Esophagus (tissue), 2 donors: ENCODE results near the gene DPH1. TPM values are rescaled to one million over a fixed set of nuclear protein-coding genes. Genes with fewer than 3 reads are reported as not detected.

Experiments
- H3K27ac ChIP-seq, 2 donors: one replicate each; pipeline ENCODE4 v1.5.1; 2013; ENCODE audit warnings: low read depth in 2 of 2, mild to moderate bottlenecking in 2 of 2, inconsistent platforms in 1 of 2, low read length in 1 of 2, moderate library complexity in 1 of 2
- H3K27me3 ChIP-seq, 2 donors: one replicate each; pipeline ENCODE4 v1.6.1; 2013; ENCODE audit warnings: low read length in 2 of 2, control low read depth in 1 of 2, mild to moderate bottlenecking in 1 of 2; ENCODE audit not compliant: insufficient read depth in 2 of 2, control insufficient read depth in 1 of 2
- H3K36me3 ChIP-seq, 2 donors: one replicate each; pipeline ENCODE4 v1.6.1; 2013; ENCODE audit warnings: low read length in 1 of 2; ENCODE audit not compliant: control insufficient read depth in 2 of 2, insufficient read depth in 2 of 2
- H3K4me1 ChIP-seq, 2 donors: one replicate each; pipeline ENCODE4 v1.6.1; 2013; ENCODE audit warnings: low read length in 1 of 2; ENCODE audit not compliant: control insufficient read depth in 2 of 2, insufficient read depth in 2 of 2
- H3K4me3 ChIP-seq, 2 donors: one replicate each; pipeline ENCODE4 v1.5.1; 2013; ENCODE audit warnings: low read length in 2 of 2, mild to moderate bottlenecking in 2 of 2, low read depth in 1 of 2, moderate library complexity in 1 of 2
- H3K9me3 ChIP-seq, 2 donors: one replicate each; pipeline ENCODE4 v1.6.1; 2013; ENCODE audit warnings: mild to moderate bottlenecking in 2 of 2, low read depth in 1 of 2, low read length in 1 of 2, moderate library complexity in 1 of 2; ENCODE audit not compliant: control insufficient read depth in 2 of 2, insufficient read depth in 1 of 2
- WGBS, 2 donors: extraction: QIAGEN DNeasy Blood & Tissue Kit; methylation state at CpG; one replicate each; pipeline ENCODE4 v1.1.7; 2013; 5-methylcytosine and 5-hydroxymethylcytosine counted together
- polyA plus RNA-seq, 2 donors: library from polyadenylated mRNA; stranded (reverse); fragments of 200-250 nt; gene quantifications; one replicate each; pipeline ENCODE4 v1.2.3, GENCODE V29; 2013
- donor health status: healthy with polysubstance abuse.
- donor health status: Bipolar disorder and iron deficiency.

The DPH1 gene
- polyA plus RNA-seq, 2 donors: 18.8 to 21.0 TPM

DNA sequence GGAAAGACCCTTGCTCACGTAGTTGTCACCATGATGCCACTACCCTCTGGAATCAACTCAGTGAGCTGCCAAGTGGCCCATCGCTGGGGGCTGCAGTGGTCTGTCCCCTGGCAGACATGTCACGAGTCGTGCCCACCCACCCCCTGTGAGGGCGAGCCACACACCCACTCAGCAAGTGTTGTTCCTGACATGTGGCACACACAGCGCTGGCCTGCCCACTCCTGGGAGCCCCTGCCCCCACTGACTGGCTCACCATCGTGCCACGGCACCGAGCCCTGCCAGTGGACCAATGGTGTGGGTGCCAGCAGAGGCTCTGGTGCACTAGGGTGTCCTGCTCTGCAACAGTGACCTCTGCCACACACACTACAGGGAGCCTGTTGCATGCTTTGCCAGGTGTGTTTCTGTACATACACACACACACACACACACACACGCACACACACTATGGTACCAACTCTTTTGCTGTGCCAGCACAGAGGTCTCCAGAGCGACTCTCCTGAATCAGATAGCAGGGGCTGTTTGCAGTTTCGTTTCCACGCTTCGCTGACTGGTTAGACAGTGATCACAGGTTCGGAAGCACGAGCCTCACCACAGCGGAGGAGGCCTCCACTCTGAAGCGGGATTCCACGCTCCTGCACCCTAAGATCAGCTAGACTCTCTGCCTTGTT, 12.5 kb upstream of the DPH1 start:
- no peaks in the 10 kb centered on the region for H3K27me3 ChIP-seq
- peaks cover 0 to 2% of the 10 kb centered on the region in 2 donors for H3K9me3 ChIP-seq
- H3K27ac ChIP-seq: no peak overlapping the region
- H3K4me1 ChIP-seq: peaks cover 6 to 12% of the 10 kb centered on the region in 2 donors
- H3K4me3 ChIP-seq: no peak overlapping the region
- H3K36me3 ChIP-seq: no peaks in the 10 kb centered on the region
- 82 to 88% methylated on average over 19 of the region's 19 CpGs for WGBS, 2 donors

DNA sequence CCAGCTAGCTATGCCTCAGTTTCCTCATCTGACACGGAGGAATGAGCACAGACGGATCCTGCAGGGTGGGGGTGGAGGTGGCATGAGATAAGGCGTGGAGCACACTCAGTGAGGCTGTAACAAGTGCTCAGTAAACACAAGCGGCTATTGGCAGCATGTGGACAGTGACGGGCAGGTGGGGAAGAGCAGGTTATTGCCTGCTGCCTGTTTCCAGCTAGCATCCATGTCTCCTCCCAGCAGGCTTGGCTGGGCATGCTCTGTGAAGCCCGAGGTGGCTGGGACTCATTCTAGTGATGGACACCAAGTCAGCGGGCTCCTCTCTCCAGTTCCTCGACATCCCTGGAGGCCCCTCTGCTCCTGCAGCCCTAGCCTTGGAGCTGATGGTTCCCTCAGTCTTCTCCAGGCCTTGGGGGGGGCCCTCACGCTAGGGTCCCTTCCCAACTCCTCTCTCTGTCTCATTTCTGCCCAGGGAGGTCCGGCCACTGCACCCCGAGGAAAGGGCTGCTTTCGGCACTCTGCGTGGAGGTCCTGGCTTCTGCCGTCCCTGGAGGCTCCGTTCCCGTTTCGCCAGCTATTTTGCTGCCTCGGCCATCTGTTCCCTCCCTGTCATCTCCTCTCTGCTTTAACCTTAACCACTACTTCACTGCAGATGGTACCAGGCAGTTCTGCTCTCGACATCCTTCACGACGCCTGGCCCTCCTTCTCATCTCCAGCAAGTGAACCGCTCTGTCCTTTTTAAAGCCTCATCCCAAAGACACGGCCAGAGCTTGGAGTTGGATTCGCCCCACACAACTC, 11.0 kb upstream of the DPH1 start:
- H3K27me3 ChIP-seq: no peaks in the 10 kb centered on the region
- no peak overlapping the region for H3K4me3 ChIP-seq
- H3K36me3 ChIP-seq: no peaks in the 10 kb centered on the region
- 71 to 72% methylated on average over 24 of the region's 24 CpGs for WGBS, 2 donors
- H3K4me1 ChIP-seq: peaks cover 6 to 12% of the 10 kb centered on the region in 2 donors
- H3K27ac ChIP-seq: no peak overlapping the region
- peaks cover 0 to 2% of the 10 kb centered on the region in 2 donors for H3K9me3 ChIP-seq

DNA sequence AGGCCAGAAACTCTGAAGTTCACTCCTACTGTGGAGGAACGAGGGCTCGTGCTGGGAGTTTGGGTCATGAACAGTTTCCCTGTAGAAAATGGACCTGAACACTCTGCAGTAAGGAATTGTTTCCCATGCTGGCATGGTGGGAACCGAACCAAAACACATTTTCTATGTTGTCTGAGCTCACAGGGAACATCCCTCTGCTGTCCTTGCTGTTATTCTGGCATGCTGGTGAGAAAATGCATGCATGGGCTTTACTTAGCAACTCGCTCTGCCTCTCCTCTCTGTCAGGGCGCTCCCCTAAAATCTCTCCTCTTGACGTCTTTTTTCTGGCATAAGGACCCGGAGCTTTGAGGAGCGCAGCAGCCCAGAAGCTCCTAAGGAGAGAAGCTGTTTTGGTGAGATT, 10.2 kb upstream of the DPH1 start:
- H3K27me3 ChIP-seq: no peaks in the 10 kb centered on the region
- H3K4me3 ChIP-seq: no peak overlapping the region
- H3K36me3 ChIP-seq: no peaks in the 10 kb centered on the region
- H3K27ac ChIP-seq: no peak overlapping the region
- WGBS, 2 donors: 74 to 83% methylated on average over 8 of the region's 8 CpGs
- peaks cover 0 to 2% of the 10 kb centered on the region in 2 donors for H3K9me3 ChIP-seq
- peaks cover 3 to 12% of the 10 kb centered on the region in 2 donors for H3K4me1 ChIP-seq

DNA sequence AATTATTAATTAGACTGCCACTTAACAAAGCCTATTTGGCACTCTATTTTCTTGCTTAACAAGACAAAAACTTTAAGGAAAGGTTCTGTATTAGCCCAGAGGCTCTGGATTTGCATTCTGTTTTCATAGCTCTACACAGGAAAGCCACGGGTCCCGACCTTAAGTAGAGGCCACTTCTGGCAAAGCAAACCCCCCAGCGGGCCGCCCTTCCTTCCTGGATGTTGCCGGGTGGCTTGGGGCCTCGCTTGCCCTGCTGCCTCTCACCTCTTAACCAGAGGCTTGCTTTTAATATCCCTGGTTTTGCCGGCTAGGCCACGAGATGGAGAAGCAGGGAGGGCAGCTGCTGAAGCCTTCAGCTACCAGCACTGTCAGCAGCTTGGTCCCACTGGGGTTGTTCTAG, 9.2 kb upstream of the DPH1 start:
- Histone ChIP-seq H3K4me3 (no peak overlapping the region), H3K4me1 (peaks cover 4 to 14% of the 10 kb centered on the region in 2 donors), H3K27me3 (no peaks in the 10 kb centered on the region), H3K9me3 (peaks cover 0 to 2% of the 10 kb centered on the region in 2 donors), H3K36me3 (no peaks in the 10 kb centered on the region), H3K27ac (no peak overlapping the region)
- 47 to 64% methylated on average over 8 of the region's 8 CpGs for WGBS, 2 donors

DNA sequence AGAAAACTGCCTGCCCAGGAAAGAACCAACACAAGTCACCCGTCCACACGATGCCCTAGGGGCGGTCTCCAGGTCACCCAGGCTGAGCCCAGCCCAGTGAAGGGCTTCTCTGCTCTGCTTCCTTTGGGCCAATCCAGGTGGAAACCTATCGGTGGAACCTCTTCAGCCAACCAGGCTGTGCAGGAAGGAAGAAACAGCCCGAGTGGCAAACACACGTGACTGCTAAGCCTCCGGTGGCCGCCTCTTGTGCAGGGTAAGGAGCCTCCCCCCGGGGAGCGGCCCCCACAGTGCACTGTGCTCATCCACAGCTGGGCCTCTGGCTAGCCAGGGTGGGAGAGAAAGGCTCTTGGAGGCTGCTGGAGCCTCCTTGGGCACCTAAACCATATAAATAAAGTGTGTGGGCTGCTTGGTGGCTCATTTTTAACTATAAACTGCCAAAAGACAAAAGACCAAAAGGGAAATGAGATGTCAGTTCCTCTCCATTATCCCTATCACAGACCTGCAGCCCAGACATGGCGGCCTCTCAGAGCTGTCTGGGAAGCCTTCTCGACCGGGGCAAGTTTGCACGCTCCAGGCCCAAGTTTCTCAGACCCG, 7.2 kb upstream of the DPH1 start:
- no peaks in the 10 kb centered on the region for H3K36me3 ChIP-seq
- H3K27ac ChIP-seq: no peak overlapping the region
- H3K4me3 ChIP-seq: no peak overlapping the region
- no peaks in the 10 kb centered on the region for H3K27me3 ChIP-seq
- WGBS, 2 donors: 74 to 80% methylated on average over 15 of the region's 15 CpGs
- H3K4me1 ChIP-seq: peaks cover 7 to 8% of the 10 kb centered on the region in 2 donors
- H3K9me3 ChIP-seq: peaks cover 0 to 2% of the 10 kb centered on the region in 2 donors

DNA sequence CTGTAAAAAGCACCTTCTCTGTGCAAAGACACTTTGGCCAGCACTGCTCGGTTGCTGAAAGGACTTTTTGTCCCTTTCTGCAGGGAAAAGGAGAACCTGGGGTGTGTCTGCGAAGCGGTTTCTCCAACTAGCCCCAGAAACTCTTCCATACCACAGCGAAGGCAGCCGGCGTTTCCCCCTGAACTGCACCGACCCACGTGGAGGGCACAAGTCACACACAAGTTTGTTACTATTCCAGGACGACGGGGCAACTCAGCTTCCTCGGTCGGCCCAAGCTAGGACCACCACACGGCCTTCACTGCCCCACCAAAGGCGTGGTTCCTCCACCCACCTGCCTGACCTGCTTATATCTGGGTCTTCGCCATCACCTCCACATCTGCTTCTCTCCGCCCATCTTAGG, 6.7 kb upstream of the DPH1 start:
- 59 to 62% methylated on average over 16 of the region's 16 CpGs for WGBS, 2 donors
- Histone ChIP-seq H3K4me3 (no peak overlapping the region), H3K27me3 (no peaks in the 10 kb centered on the region), H3K36me3 (no peaks in the 10 kb centered on the region), H3K27ac (no peak overlapping the region), H3K9me3 (peaks cover 0 to 2% of the 10 kb centered on the region in 2 donors), H3K4me1 (peaks cover 7 to 8% of the 10 kb centered on the region in 2 donors)

DNA sequence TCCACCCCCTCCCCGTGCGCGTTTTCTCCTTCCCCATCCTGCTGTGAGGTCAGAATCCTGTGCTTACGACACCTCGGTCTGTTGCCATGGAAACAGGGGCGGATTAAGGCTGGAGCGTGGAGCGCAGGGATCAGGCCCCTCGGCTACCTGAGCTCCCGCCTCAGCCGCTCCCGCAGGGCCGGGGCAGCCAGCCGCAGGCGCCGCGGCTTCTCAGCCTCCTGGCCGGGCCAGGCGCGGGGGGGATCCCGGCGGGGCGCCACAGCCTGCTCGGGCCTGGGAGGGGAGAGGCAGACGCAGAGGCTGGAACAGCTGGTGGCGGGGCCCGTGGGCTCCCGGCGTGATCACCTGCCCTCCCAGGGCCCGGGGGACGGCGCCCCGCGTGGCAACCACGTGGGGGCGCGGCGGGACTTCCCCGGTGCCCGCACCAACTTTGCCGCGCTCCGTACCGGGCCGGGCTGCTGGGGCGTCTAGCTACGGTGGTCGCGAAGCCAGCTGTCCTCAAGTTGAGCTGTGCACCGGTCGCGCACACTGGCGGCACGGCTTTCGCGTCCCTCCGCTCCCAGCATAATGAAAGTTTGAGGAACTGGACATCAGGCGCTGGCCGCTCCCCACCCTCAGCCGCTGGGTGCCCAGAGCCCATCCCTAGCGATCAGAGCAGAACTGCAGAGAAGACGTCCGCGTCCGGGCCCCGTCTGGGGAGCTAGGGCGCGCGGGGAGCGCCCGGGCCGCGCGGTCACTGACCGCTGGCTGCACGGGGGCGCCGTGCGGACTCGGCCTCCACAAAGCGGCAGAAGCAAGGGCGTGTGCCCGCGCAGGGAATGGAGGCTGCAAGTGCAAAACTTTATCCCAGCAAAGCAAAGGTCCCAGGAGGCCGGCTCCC, 6.0 kb upstream of the DPH1 start:
- Histone ChIP-seq H3K9me3 (no peaks in the 10 kb centered on the region), H3K36me3 (no peaks in the 10 kb centered on the region), H3K27me3 (no peaks in the 10 kb centered on the region), H3K4me1 (peaks cover 4 to 5% of the 10 kb centered on the region in 2 donors), H3K4me3 (peak overlapping the region; percentile 52 to 53), H3K27ac (no peak overlapping the region)
- 1% methylated on average over 82 to 85 of the region's 85 CpGs for WGBS, 2 donors

DNA sequence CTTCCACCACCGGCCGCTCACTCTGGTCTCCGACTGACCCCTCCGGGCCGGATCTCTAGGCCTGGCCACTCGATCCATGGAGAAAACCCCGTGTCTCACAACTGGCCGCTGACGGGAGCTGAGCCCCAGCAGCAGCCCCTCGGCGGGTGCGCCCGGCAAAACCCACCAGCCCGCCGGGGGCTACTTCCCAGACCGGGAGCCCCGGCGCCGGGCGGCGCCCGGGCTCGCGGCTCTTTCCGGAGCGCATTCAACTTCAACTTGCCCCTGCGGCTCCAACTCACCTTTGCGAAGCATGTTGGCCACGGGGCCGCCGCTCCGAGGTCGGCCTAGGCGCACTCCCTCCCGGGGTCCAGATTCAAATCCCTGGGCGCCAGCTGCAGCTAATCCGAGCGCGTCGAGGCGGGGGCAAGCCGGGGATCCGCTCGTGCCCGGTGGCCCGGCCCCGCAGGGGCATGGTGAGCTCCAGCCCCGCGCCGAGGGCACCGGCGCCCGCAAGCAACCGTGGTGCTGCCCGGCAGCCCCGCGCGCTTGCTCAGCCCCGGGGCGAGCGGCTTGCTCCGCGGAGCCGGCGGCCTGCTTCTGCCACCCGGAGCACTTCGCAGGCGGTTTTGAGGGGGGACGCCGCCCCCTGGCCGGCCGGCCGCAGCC, 5.3 kb upstream of the DPH1 start:
- Histone ChIP-seq H3K27ac (peak overlapping the region in 1 of 2 donors; percentile 10), H3K36me3 (no peaks in the 10 kb centered on the region), H3K4me3 (peak overlapping the region; percentile 52 to 53), H3K9me3 (no peaks in the 10 kb centered on the region), H3K4me1 (peaks cover 4% of the 10 kb centered on the region in 2 donors), H3K27me3 (no peaks in the 10 kb centered on the region)
- 1% methylated on average over 52 to 73 of the region's 73 CpGs for WGBS, 2 donors
